Erythroblast (primary cell): ENCODE data around the gene MAN2A1.

Experiments used
- DNase-seq, 2 experiments: peaks; one replicate each; lab custom pipeline; 2025; lab: John Stamatoyannopoulos, UW
- GATA1 ChIP-seq: IDR thresholded peaks from 2 replicates; pipeline ENCODE4 v1.6.1; 2011; ENCODE audit warnings: low read depth, mild to moderate bottlenecking, control low read depth, low read length, moderate library complexity
- POLR2A ChIP-seq: IDR thresholded peaks from 2 replicates; pipeline ENCODE4 v1.6.1; 2011; ENCODE audit warnings: mild to moderate bottlenecking, low read length

The MAN2A1 gene

GRCh38 chr5:109905906-109906305 is 216.2 kb downstream of the MAN2A1 start:
- TF ChIP-seq POLR2A (no peak), GATA1 (no peak)
- DNase-seq = no peak

GRCh38 chr5:109907189-109907588 is 217.5 kb downstream of the MAN2A1 start:
- no peak for TF ChIP-seq POLR2A
- TF ChIP-seq GATA1 = no peak
- no peak for DNase-seq

- no peak for DNase-seq
- TF ChIP-seq POLR2A (no peak), GATA1 (no peak)
Observed at GRCh38 chr5:109907731-109908130, 218.0 kb downstream of the MAN2A1 start.

- DNase-seq = no peak
- TF ChIP-seq GATA1 (no peak), POLR2A (no peak)
Observed at GRCh38 chr5:109908366-109908765, 218.6 kb downstream of the MAN2A1 start.

GRCh38 chr5:109910874-109911273 is 221.1 kb downstream of the MAN2A1 start:
- no peak for DNase-seq
- no peak for TF ChIP-seq GATA1
- no peak for TF ChIP-seq POLR2A

GRCh38 chr5:109911731-109912130 is 222.0 kb downstream of the MAN2A1 start:
- no peak for DNase-seq

GRCh38 chr5:109914906-109915305 is 225.2 kb downstream of the MAN2A1 start:
- DNase-seq = no peak
- TF ChIP-seq GATA1 = no peak
- TF ChIP-seq POLR2A = no peak

More at GRCh38 chr5:109911731-109912130, 222.0 kb downstream of the MAN2A1 start:
- TF ChIP-seq POLR2A = no peak
- no peak for TF ChIP-seq GATA1

- no peak for DNase-seq
- no peak for TF ChIP-seq GATA1
- no peak for TF ChIP-seq POLR2A
Observed at GRCh38 chr5:109916481-109917153, 226.9 kb downstream of the MAN2A1 start.
